Liver (tissue), 9 donors: Measurements from ENCODE around the gene DCAF15. TPM values are rescaled to one million over a fixed set of nuclear protein-coding genes. Genes with fewer than 3 reads are reported as not detected.

Source experiments
- DNase-seq: peaks from one replicate; pipeline ENCODE4 v3.0.0-alpha.2; 2017; ENCODE audit warnings: low spot score
- H3K27ac ChIP-seq, 2 donors: one replicate each; pipeline ENCODE4 v1.7.0; 2013; ENCODE audit warnings: inconsistent platforms in 2 of 2, low read length in 2 of 2, control low read depth in 1 of 2, low read depth in 1 of 2, mild to moderate bottlenecking in 1 of 2
- H3K27me3 ChIP-seq, 4 donors: one replicate each; pipeline versions ENCODE4 v1.6.1 to v1.7.0; 2013; ENCODE audit warnings: low read length in 3 of 4, inconsistent platforms in 1 of 4, mild to moderate bottlenecking in 1 of 4, moderate library complexity in 1 of 4; ENCODE audit not compliant: control insufficient read depth in 4 of 4, insufficient read depth in 4 of 4
- H3K36me3 ChIP-seq, 4 donors: one replicate each; pipeline versions ENCODE4 v1.6.1 to v1.7.0; 2013; ENCODE audit warnings: low read length in 3 of 4, mild to moderate bottlenecking in 3 of 4, low read depth in 1 of 4, moderate library complexity in 1 of 4; ENCODE audit not compliant: control insufficient read depth in 4 of 4, insufficient read depth in 3 of 4
- H3K4me1 ChIP-seq, 4 donors: one replicate each; pipeline versions ENCODE4 v1.6.1 to v1.7.0; 2013; ENCODE audit warnings: low read length in 3 of 4, mild to moderate bottlenecking in 3 of 4, moderate library complexity in 1 of 4; ENCODE audit not compliant: control insufficient read depth in 4 of 4, insufficient read depth in 4 of 4
- H3K4me3 ChIP-seq, 3 donors: one replicate each; pipeline versions ENCODE4 v1.6.1 to v1.7.0; 2013; ENCODE audit warnings: low read length in 3 of 3, control low read depth in 1 of 3, low read depth in 1 of 3, mild to moderate bottlenecking in 1 of 3
- H3K9ac ChIP-seq, 2 donors: one replicate each; pipeline ENCODE4 v1.7.0; 2013; ENCODE audit warnings: low read length in 2 of 2, mild to moderate bottlenecking in 2 of 2, moderate library complexity in 2 of 2, control low read depth in 1 of 2, low read depth in 1 of 2
- H3K9me3 ChIP-seq, 4 donors: one replicate each; pipeline versions ENCODE4 v1.6.1 to v1.7.0; 2013; ENCODE audit warnings: low read length in 3 of 4; ENCODE audit not compliant: control insufficient read depth in 4 of 4
- ATF3 ChIP-seq: IDR thresholded peaks from 2 replicates; pipeline ENCODE4 v1.6.1; 2016; ENCODE audit warnings: antibody characterized with exemption
- CTCF ChIP-seq: fragments of 150-350 bp; IDR thresholded peaks from 2 replicates; pipeline ENCODE4 v1.5.1; 2017; ENCODE audit warnings: improper control_type of control experiment, low read depth, low read length; ENCODE audit not compliant: missing input control
- EGR1 ChIP-seq, 2 donors: IDR thresholded peaks; 2 replicates each; pipeline ENCODE4 v1.6.1; 2016 to 2018; ENCODE audit warnings: antibody characterized with exemption in 2 of 2, low read depth in 2 of 2
- FOXA1 ChIP-seq: IDR thresholded peaks from 2 replicates; pipeline ENCODE4 v1.6.1; 2016; ENCODE audit warnings: antibody characterized with exemption
- FOXA2 ChIP-seq: IDR thresholded peaks from 2 replicates; pipeline ENCODE4 v1.6.1; 2016; ENCODE audit warnings: antibody characterized with exemption
- GABPA ChIP-seq, 2 donors: IDR thresholded peaks in 1 of 2; conservative IDR thresholded peaks in 1 of 2; 2 replicates each; pipeline ENCODE4 v1.6.1; 2016; ENCODE audit warnings: antibody characterized with exemption in 2 of 2, mild to moderate bottlenecking in 1 of 2, moderate library complexity in 1 of 2
- HNF4A ChIP-seq, 2 donors: conservative IDR thresholded peaks; 2 replicates each; pipeline ENCODE4 v1.6.1; 2016; ENCODE audit warnings: antibody characterized with exemption in 2 of 2, mild to moderate bottlenecking in 2 of 2
- HNF4G ChIP-seq: IDR thresholded peaks from 2 replicates; pipeline ENCODE4 v1.6.1; 2016; ENCODE audit warnings: antibody characterized with exemption
- JUND ChIP-seq, 2 donors: IDR thresholded peaks; 2 replicates each; pipeline ENCODE4 v1.6.1; 2016; ENCODE audit warnings: antibody characterized with exemption in 2 of 2
- MAX ChIP-seq: IDR thresholded peaks from 2 replicates; pipeline ENCODE4 v1.6.1; 2016; ENCODE audit warnings: antibody characterized with exemption
- NR2F2 ChIP-seq: IDR thresholded peaks from 2 replicates; pipeline ENCODE4 v1.6.1; 2016; ENCODE audit warnings: antibody characterized with exemption
- RAD21 ChIP-seq, 2 donors: IDR thresholded peaks; 2 replicates each; pipeline ENCODE4 v1.6.1; 2016; ENCODE audit warnings: antibody characterized with exemption in 2 of 2, mild to moderate bottlenecking in 2 of 2
- REST ChIP-seq: IDR thresholded peaks from 2 replicates; pipeline ENCODE4 v1.6.1; 2016; ENCODE audit warnings: antibody characterized with exemption, mild to moderate bottlenecking
- RXRA ChIP-seq, 2 donors: IDR thresholded peaks; 2 replicates each; pipeline ENCODE4 v1.6.1; 2017 to 2018; ENCODE audit warnings: antibody characterized with exemption in 2 of 2, mild to moderate bottlenecking in 1 of 2
- SP1 ChIP-seq: IDR thresholded peaks from 2 replicates; pipeline ENCODE4 v1.6.1; 2018; ENCODE audit warnings: antibody characterized with exemption, mild to moderate bottlenecking
- TAF1 ChIP-seq: conservative IDR thresholded peaks from 2 replicates; pipeline ENCODE4 v1.6.1; 2016; ENCODE audit warnings: antibody characterized with exemption, mild to moderate bottlenecking
- YY1 ChIP-seq: IDR thresholded peaks from 2 replicates; pipeline ENCODE4 v1.6.1; 2016; ENCODE audit warnings: antibody characterized with exemption, mild to moderate bottlenecking
- ZBTB33 ChIP-seq: IDR thresholded peaks from 2 replicates; pipeline ENCODE4 v1.6.1; 2016; ENCODE audit warnings: antibody characterized with exemption
- WGBS: extraction: QIAGEN DNeasy Blood & Tissue Kit; methylation state at CpG from one replicate; pipeline ENCODE4 v1.1.7; 2013; 5-methylcytosine and 5-hydroxymethylcytosine counted together
- polyA plus RNA-seq, 2 donors: library from polyadenylated mRNA; stranded (reverse) in 1 of 2; unstranded in 1 of 2; fragments of 200-250 nt in 1 of 2; fragments of >200 nt in 1 of 2; fragmentation: Nextera tagmentation in 1 of 2; extraction: Ambion mirVana in 1 of 2; gene quantifications; one replicate each; pipeline versions ENCODE4 v1.2.1 to v1.2.3, GENCODE V29; 2013 to 2015
- total RNA-seq, 2 donors: library from RNA; depleted of rRNA; stranded (reverse); fragments of >200 nt; gene quantifications; one replicate each; pipeline ENCODE4 v1.2.3, GENCODE V29; 2014
- donor health status: healthy.
- donor health status: healthy.
- donor health status: healthy.
- donor health status: healthy.
- donor health status: healthy.

Gene DCAF15
- total and polyA plus RNA-seq, 4 donors = 2.6 to 10.4 (median 5.5) TPM

- TF ChIP-seq GABPA (IDR thresholded peaks at IDR 0.05 in 1 of 2, conservative IDR thresholded peaks at IDR 0.05 in 1 of 2) (no peak), JUND (IDR thresholded peaks at IDR 0.05) (no peak), TAF1 (no peak), FOXA2 (no peak), REST (no peak), SP1 (no peak), HNF4G (no peak), HNF4A (conservative IDR thresholded peaks at IDR 0.05) (no peak), RXRA (IDR thresholded peaks at IDR 0.05) (no peak), CTCF (no peak), ATF3 (no peak), NR2F2 (no peak), YY1 (no peak), RAD21 (IDR thresholded peaks at IDR 0.05) (no peak), ZBTB33 (no peak)
- 94% methylated on average over 7 of the region's 7 CpGs for WGBS
- DNase-seq = no peak
- H3K9ac ChIP-seq = no peak overlapping the region
- peaks cover 0 to 24% (median 7%) of the 10 kb centered on the region in 4 donors for H3K36me3 ChIP-seq
- H3K27ac ChIP-seq = no peak overlapping the region
- H3K9me3 ChIP-seq = no peaks in the 10 kb centered on the region
- no peak overlapping the region for H3K4me3 ChIP-seq
- peaks cover 0 to 9% (median 5%) of the 10 kb centered on the region in 4 donors for H3K4me1 ChIP-seq
- no peaks in the 10 kb centered on the region for H3K27me3 ChIP-seq
Measured at GRCh38 chr19:13992025-13992424, 39.7 kb downstream of the DCAF15 start.

- H3K9me3 ChIP-seq = no peaks in the 10 kb centered on the region
- H3K4me1 ChIP-seq = peaks cover 0 to 6% (median 2%) of the 10 kb centered on the region in 4 donors
- peaks cover 0 to 24% (median 7%) of the 10 kb centered on the region in 4 donors for H3K36me3 ChIP-seq
- DNase-seq = no peak
- no peak overlapping the region for H3K9ac ChIP-seq
- H3K27ac ChIP-seq = no peak overlapping the region
- 95% methylated on average over 22 of the region's 22 CpGs for WGBS
- H3K4me3 ChIP-seq = no peak overlapping the region
- no peaks in the 10 kb centered on the region for H3K27me3 ChIP-seq
- TF ChIP-seq RAD21 (IDR thresholded peaks at IDR 0.05) = no peak
- no peak for TF ChIP-seq FOXA1
- TF ChIP-seq HNF4A (conservative IDR thresholded peaks at IDR 0.05) = no peak
- TF ChIP-seq TAF1 = no peak
- TF ChIP-seq ATF3 = no peak
- no peak for TF ChIP-seq JUND (IDR thresholded peaks at IDR 0.05)
- no peak for TF ChIP-seq RXRA (IDR thresholded peaks at IDR 0.05)
- TF ChIP-seq YY1 = no peak
- no peak for TF ChIP-seq CTCF
- TF ChIP-seq ZBTB33 = no peak
- no peak for TF ChIP-seq HNF4G
- TF ChIP-seq GABPA (IDR thresholded peaks at IDR 0.05 in 1 of 2, conservative IDR thresholded peaks at IDR 0.05 in 1 of 2) = no peak
- no peak for TF ChIP-seq MAX
- no peak for TF ChIP-seq EGR1 (IDR thresholded peaks at IDR 0.05; ENCODE audit: low read depth in 2 of 2)
Measured at GRCh38 chr19:13993590-13994300, 41.4 kb downstream of the DCAF15 start.
